Activated naive CD4-positive, alpha-beta T cell treated with anti-CD3 and anti-CD28 coated beads for 36 hours (primary cell): Measurements from ENCODE around the gene FPR3. TPM values are rescaled to one million over a fixed set of nuclear protein-coding genes. Genes with fewer than 3 reads are reported as not detected.
"Not testable (repeated sequence)": the region's sequence is repeated elsewhere in the genome, so short reads cannot be mapped to it uniquely, and the experiment has no call there.

Experiments used
- CTCF ChIA-PET: fragments of 350-600 bp; sonication (Branson Sonifier 250); formaldehyde crosslinking; loops from one replicate; lab custom pipeline; 2021; ENCODE audit warnings: antibody characterized with exemption; lab: Charles Lee
- DNase-seq: peaks from one replicate; pipeline ENCODE4 v3.0.0-alpha.2; 2020
- H3K27ac Mint-ChIP-seq: one replicate; pipeline ENCODE4 v1.8.0; 2021; ENCODE audit warnings: mild to moderate bottlenecking, mixed read lengths
- H3K27me3 Mint-ChIP-seq: one replicate; pipeline ENCODE4 v1.8.0; 2021; ENCODE audit warnings: low read depth, mixed read lengths
- H3K36me3 Mint-ChIP-seq: one replicate; pipeline ENCODE4 v1.8.0; 2021; ENCODE audit warnings: low read depth, mixed read lengths
- H3K4me1 Mint-ChIP-seq: one replicate; pipeline ENCODE4 v1.8.0; 2021; ENCODE audit warnings: low read depth, mixed read lengths
- H3K4me3 Mint-ChIP-seq: one replicate; pipeline ENCODE4 v1.8.0; 2021; ENCODE audit warnings: mild to moderate bottlenecking, moderate library complexity, mixed read lengths
- H3K9me3 Mint-ChIP-seq: one replicate; pipeline ENCODE4 v1.8.0; 2021; ENCODE audit warnings: mixed read lengths
- intact Hi-C: fragments of 100-400 bp; cut with micrococcal nuclease; formaldehyde crosslinking; loops from one replicate; pipeline ENCODE4 v1.15.1; 2023
- total RNA-seq, 2 experiments: library from RNA; stranded (reverse); gene quantifications; one replicate each; pipeline ENCODE4 v1.2.3, GENCODE V29; 2021

FPR3 gene
- total RNA-seq, 2 experiments from 2014 or later, result not detected

- peaks cover 37% of the 10 kb centered on the region for H3K27me3 Mint-ChIP-seq
- CTCF ChIA-PET, result no interaction called here
- no peak overlapping the region for H3K4me3 Mint-ChIP-seq
- no peaks in the 10 kb centered on the region for H3K4me1 Mint-ChIP-seq
- no peaks in the 10 kb centered on the region for H3K9me3 Mint-ChIP-seq
- intact Hi-C loops, result no loop called here
- DNase-seq, result no peak
- no peak overlapping the region for H3K27ac Mint-ChIP-seq
- H3K36me3 Mint-ChIP-seq, result no peaks in the 10 kb centered on the region
These were observed 23.4 kb upstream of the FPR3 start for GRCh38 chr19:51771376-51772130.

- intact Hi-C loops, result no loop called here
- Mint-ChIP-seq H3K4me3 (no peak overlapping the region), H3K36me3 (no peaks in the 10 kb centered on the region), H3K9me3 (no peaks in the 10 kb centered on the region), H3K27me3 (peaks cover 49% of the 10 kb centered on the region), H3K4me1 (no peaks in the 10 kb centered on the region), H3K27ac (no peak overlapping the region)
- no peak for DNase-seq
- CTCF ChIA-PET, result no interaction called here
These were observed 22.0 kb upstream of the FPR3 start for GRCh38 chr19:51772977-51773376.

GRCh38 chr19:51776561-51776960, 18.4 kb upstream of the FPR3 start:
- intact Hi-C loops, result loop anchor here (2.0 to 5.0 kb wide), 2 partner anchors 114 to 304 kb away; no protein-coding TSS in a partner anchor
- H3K27me3 Mint-ChIP-seq, result peaks cover 65% of the 10 kb centered on the region
- H3K4me1 Mint-ChIP-seq, H3K27ac Mint-ChIP-seq, H3K4me3 Mint-ChIP-seq, DNase-seq, H3K9me3 Mint-ChIP-seq, H3K36me3 Mint-ChIP-seq: not testable (repeated sequence)
- CTCF ChIA-PET, result interaction anchor here (0.7 to 3.0 kb wide), 4 partner anchors 9 to 119 kb away, joined by 3 to 18 read pairs (median 4); no protein-coding TSS in a partner anchor

- H3K27me3 Mint-ChIP-seq, result peaks cover 62% of the 10 kb centered on the region
- no peaks in the 10 kb centered on the region for H3K36me3 Mint-ChIP-seq
- peak; percentile 49 for DNase-seq
- no peak overlapping the region for H3K27ac Mint-ChIP-seq
- H3K4me3 Mint-ChIP-seq, result no peak overlapping the region
- H3K9me3 Mint-ChIP-seq, result no peaks in the 10 kb centered on the region
- H3K4me1 Mint-ChIP-seq, result no peaks in the 10 kb centered on the region
- intact Hi-C loops, result loop anchor here (2.0 to 5.0 kb wide), 2 partner anchors 116 to 305 kb away; no protein-coding TSS in a partner anchor
- CTCF ChIA-PET, result interaction anchor here (0.6 to 3.0 kb wide), 17 partner anchors 10 to 1203 kb away, joined by 3 to 18 read pairs (median 3); partner anchors contain the start of gene VSIG10L
These were observed 17.1 kb upstream of the FPR3 start for GRCh38 chr19:51777570-51778462.

GRCh38 chr19:51779181-51779580, 15.8 kb upstream of the FPR3 start:
- CTCF ChIA-PET, result no interaction called here
- peaks cover 55% of the 10 kb centered on the region for H3K27me3 Mint-ChIP-seq
- H3K27ac Mint-ChIP-seq, result no peak overlapping the region
- intact Hi-C loops, result loop anchor here (5.0 kb wide), 1 partner anchor 117 kb away; no protein-coding TSS in a partner anchor
- H3K4me1 Mint-ChIP-seq, result no peaks in the 10 kb centered on the region
- no peaks in the 10 kb centered on the region for H3K9me3 Mint-ChIP-seq
- no peaks in the 10 kb centered on the region for H3K36me3 Mint-ChIP-seq
- H3K4me3 Mint-ChIP-seq, result no peak overlapping the region
- no peak for DNase-seq

- peaks cover 55% of the 10 kb centered on the region for H3K27me3 Mint-ChIP-seq
- intact Hi-C loops, result loop anchor here (5.0 to 10.0 kb wide), 2 partner anchors 117 to 455 kb away; no protein-coding TSS in a partner anchor
- CTCF ChIA-PET, result no interaction called here
These were observed 15.3 kb upstream of the FPR3 start for GRCh38 chr19:51779703-51780102.

GRCh38 chr19:51780270-51780669, 14.7 kb upstream of the FPR3 start:
- Mint-ChIP-seq H3K27ac (no peak overlapping the region), H3K4me1 (no peaks in the 10 kb centered on the region), H3K4me3 (no peak overlapping the region), H3K36me3 (no peaks in the 10 kb centered on the region), H3K27me3 (peaks cover 51% of the 10 kb centered on the region), H3K9me3 (no peaks in the 10 kb centered on the region)
- CTCF ChIA-PET, result no interaction called here
- intact Hi-C loops, result loop anchor here (10.0 kb wide), 1 partner anchor 455 kb away; no protein-coding TSS in a partner anchor
- DNase-seq, result no peak

More at GRCh38 chr19:51779703-51780102, 15.3 kb upstream of the FPR3 start:
- H3K9me3 Mint-ChIP-seq, result no peaks in the 10 kb centered on the region
- no peak overlapping the region for H3K27ac Mint-ChIP-seq
- no peak overlapping the region for H3K4me3 Mint-ChIP-seq
- DNase-seq, result no peak
- no peaks in the 10 kb centered on the region for H3K4me1 Mint-ChIP-seq
- H3K36me3 Mint-ChIP-seq, result no peaks in the 10 kb centered on the region

- intact Hi-C loops, result loop anchor here (10.0 kb wide), 1 partner anchor 453 kb away; no protein-coding TSS in a partner anchor
- CTCF ChIA-PET, result interaction anchor here (1.0 kb wide), 1 partner anchor 484 kb away, joined by 3 read pairs; no protein-coding TSS in a partner anchor
- no peak overlapping the region for H3K4me3 Mint-ChIP-seq
- H3K4me1 Mint-ChIP-seq, result no peaks in the 10 kb centered on the region
- no peaks in the 10 kb centered on the region for H3K9me3 Mint-ChIP-seq
- peaks cover 36% of the 10 kb centered on the region for H3K27me3 Mint-ChIP-seq
- DNase-seq, result no peak
- H3K36me3 Mint-ChIP-seq, result no peaks in the 10 kb centered on the region
- H3K27ac Mint-ChIP-seq, result no peak overlapping the region
These were observed 13.0 kb upstream of the FPR3 start for GRCh38 chr19:51781999-51782398.

- no peaks in the 10 kb centered on the region for H3K9me3 Mint-ChIP-seq
- peak; percentile 47 for DNase-seq
- H3K4me1 Mint-ChIP-seq, result no peaks in the 10 kb centered on the region
- no peaks in the 10 kb centered on the region for H3K36me3 Mint-ChIP-seq
- no peak overlapping the region for H3K27ac Mint-ChIP-seq
- H3K4me3 Mint-ChIP-seq, result no peak overlapping the region
- intact Hi-C loops, result loop anchor here (10.0 kb wide), 1 partner anchor 451 kb away; no protein-coding TSS in a partner anchor
- CTCF ChIA-PET, result no interaction called here
- peaks cover 23% of the 10 kb centered on the region for H3K27me3 Mint-ChIP-seq
These were observed 11.6 kb upstream of the FPR3 start for GRCh38 chr19:51783372-51783771.

GRCh38 chr19:51784109-51784785, 10.7 kb upstream of the FPR3 start:
- no peak for DNase-seq
- Mint-ChIP-seq H3K27ac (no peak overlapping the region), H3K36me3 (no peaks in the 10 kb centered on the region), H3K4me3 (no peak overlapping the region), H3K9me3 (no peaks in the 10 kb centered on the region), H3K4me1 (no peaks in the 10 kb centered on the region), H3K27me3 (peaks cover 20% of the 10 kb centered on the region)
- CTCF ChIA-PET, result interaction anchor here (0.6 kb wide), 1 partner anchor 1411 kb away, joined by 3 read pairs; no protein-coding TSS in a partner anchor
- intact Hi-C loops, result loop anchor here (2.0 to 10.0 kb wide), 2 partner anchors 79 to 451 kb away; no protein-coding TSS in a partner anchor

GRCh38 chr19:51784922-51785690, 9.9 kb upstream of the FPR3 start:
- Mint-ChIP-seq H3K36me3 (no peaks in the 10 kb centered on the region), H3K4me1 (no peaks in the 10 kb centered on the region), H3K27me3 (peaks cover 13% of the 10 kb centered on the region), H3K9me3 (no peaks in the 10 kb centered on the region), H3K27ac (no peak overlapping the region), H3K4me3 (no peak overlapping the region)
- DNase-seq, result peak; percentile 85
- CTCF ChIA-PET, result interaction anchor here (0.5 to 0.6 kb wide), 2 partner anchors 128 to 1410 kb away, joined by 3 to 4 read pairs; no protein-coding TSS in a partner anchor
- intact Hi-C loops, result loop anchor here (2.0 to 10.0 kb wide), 2 partner anchors 80 to 450 kb away; no protein-coding TSS in a partner anchor
